Right lobe of liver (tissue), 4 donors: Measurements from ENCODE around the gene PSIP1.

Experiments
- POLR2A ChIP-seq: fragments of 450-650 bp; IDR thresholded peaks from one replicate; pipeline ENCODE4 v1.6.1; 2017; ENCODE audit warnings: antibody characterized with exemption, mild to moderate bottlenecking
- TF ChIP-seq, protein P1 (sequence below), 4 donors: fragments of 200-600 bp in 3 of 4; fragments of 450-650 bp in 1 of 4; IDR thresholded peaks; one replicate each; pipeline versions ENCODE4 v1.5.1 to v1.8.0; 2016 to 2022; ENCODE audit warnings: antibody characterized with exemption in 4 of 4, mild to moderate bottlenecking in 2 of 4
- donor health status: DM: no; HTN: no; CAD: no.
- donor health status: DM: no; HTN: no; CAD: no.
- donor health status: DM: no; HTN: yes; CAD: no.

DNA sequence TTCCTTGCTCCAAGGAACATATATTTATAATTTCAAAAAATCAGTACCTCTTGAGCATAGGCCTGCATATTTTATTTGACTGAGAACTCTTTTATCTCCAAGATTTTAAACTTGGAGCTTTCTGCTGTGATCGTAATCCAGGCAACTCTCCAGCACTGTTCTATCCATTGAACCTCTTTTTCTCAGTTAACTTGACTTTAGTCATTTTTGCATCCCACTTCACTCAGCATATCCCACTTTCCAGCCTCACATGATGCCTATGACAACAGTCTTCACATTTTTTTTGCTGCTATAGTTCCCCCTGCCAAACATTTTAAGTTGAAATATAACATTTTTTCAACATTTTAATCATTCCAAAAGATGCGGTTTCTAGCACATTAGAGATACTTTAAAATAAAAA, 9.1 kb upstream of the PSIP1 start:
- TF ChIP-seq, protein P1, sequence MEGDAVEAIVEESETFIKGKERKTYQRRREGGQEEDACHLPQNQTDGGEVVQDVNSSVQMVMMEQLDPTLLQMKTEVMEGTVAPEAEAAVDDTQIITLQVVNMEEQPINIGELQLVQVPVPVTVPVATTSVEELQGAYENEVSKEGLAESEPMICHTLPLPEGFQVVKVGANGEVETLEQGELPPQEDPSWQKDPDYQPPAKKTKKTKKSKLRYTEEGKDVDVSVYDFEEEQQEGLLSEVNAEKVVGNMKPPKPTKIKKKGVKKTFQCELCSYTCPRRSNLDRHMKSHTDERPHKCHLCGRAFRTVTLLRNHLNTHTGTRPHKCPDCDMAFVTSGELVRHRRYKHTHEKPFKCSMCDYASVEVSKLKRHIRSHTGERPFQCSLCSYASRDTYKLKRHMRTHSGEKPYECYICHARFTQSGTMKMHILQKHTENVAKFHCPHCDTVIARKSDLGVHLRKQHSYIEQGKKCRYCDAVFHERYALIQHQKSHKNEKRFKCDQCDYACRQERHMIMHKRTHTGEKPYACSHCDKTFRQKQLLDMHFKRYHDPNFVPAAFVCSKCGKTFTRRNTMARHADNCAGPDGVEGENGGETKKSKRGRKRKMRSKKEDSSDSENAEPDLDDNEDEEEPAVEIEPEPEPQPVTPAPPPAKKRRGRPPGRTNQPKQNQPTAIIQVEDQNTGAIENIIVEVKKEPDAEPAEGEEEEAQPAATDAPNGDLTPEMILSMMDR (IDR thresholded peaks at IDR 0.05) = no peak
- no peak for TF ChIP-seq POLR2A
